HAP-1 (cell line): ENCODE results near the gene RNH1.
"Not testable (repeated sequence)": the region's sequence is repeated elsewhere in the genome, so short reads cannot be mapped to it uniquely, and the experiment has no call there.

Source experiments
- DNase-seq, 2 experiments: peaks; one replicate each; pipeline ENCODE4 v3.0.0-alpha.2; 2016 to 2020; ENCODE audit warnings: low spot score in 2 of 2
- H3K27me3 ChIP-seq: fragments of 250-450 bp; sonication (Bioruptor Pico); 2 replicates; pipeline ENCODE4 v1.5.1; 2020; ENCODE audit warnings: low read depth, mild to moderate bottlenecking, moderate library complexity
- H3K36me3 ChIP-seq: fragments of 250-450 bp; sonication (Bioruptor Pico); replicated peaks from 2 replicates; pipeline ENCODE4 v1.5.1; 2020; ENCODE audit warnings: mild to moderate bottlenecking
- H3K4me1 ChIP-seq: fragments of 250-450 bp; sonication (Bioruptor Pico); 2 replicates; pipeline ENCODE4 v1.5.1; 2020; ENCODE audit warnings: mild to moderate bottlenecking
- H3K4me3 ChIP-seq: fragments of 250-450 bp; sonication (Bioruptor Pico); 2 replicates; pipeline ENCODE4 v1.5.1; 2020; ENCODE audit warnings: mild to moderate bottlenecking, moderate library complexity
- H3K9me3 ChIP-seq: fragments of 250-450 bp; sonication (Bioruptor Pico); 2 replicates; pipeline ENCODE4 v1.5.1; 2020; ENCODE audit warnings: mild to moderate bottlenecking, moderate library complexity
- in situ Hi-C: fragments of 300-500 bp; cut with MboI; formaldehyde crosslinking; loops from 3 replicates; pipeline ENCODE4 v1.14.3; 2020; ENCODE audit warnings: low sequenced_read_pairs, inconsistent platforms, mixed read lengths

RNH1 gene

DNA sequence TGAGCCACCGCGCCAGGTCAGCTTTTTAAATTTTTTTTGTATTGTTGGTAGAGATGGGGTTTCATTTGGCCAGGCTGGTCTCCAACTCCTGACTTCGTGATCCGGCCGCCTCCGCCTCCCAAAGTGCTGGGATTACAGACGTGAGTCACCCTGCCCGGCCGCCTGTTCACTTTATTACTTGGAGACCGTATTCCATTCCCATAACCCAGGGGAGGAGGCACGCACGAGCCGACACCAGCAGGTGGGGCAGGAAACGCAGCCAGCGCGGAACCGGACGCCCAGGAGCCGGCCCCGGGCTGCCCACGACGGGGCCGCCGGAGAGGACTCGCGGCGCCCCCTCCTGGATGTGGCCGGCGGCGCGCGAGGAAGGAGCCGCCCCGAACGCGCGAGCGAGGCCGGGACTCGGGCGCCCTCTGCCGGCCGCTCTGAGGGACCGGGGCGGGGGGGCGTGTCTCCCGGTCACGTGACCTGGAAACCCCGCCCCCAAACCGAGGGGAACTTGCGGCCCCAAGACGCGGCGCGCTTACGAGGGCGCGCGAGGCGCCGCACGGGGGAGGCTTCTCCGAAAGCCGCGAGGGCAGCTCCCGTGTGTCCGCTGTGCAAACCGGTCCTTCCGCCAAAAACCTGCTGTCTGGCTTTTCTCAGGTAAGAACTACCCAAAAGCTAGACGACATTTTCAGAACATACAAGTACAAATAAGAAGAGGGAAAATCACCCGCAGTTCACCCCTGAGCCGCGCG, 11.6 kb upstream of the RNH1 start:
- Histone ChIP-seq H3K36me3 (no peaks in the 10 kb centered on the region; the same call in 1 of the 2 replicates), H3K27me3 (no peaks in the 10 kb centered on the region), H3K9me3 (peaks cover 7% of the 10 kb centered on the region), H3K4me3 (no peak overlapping the region), H3K4me1 (peaks cover 5% of the 10 kb centered on the region; the same call in 1 of the 2 replicates)
- in situ Hi-C loops: no loop called here
- peak; percentile 51 to 84 for DNase-seq

DNA sequence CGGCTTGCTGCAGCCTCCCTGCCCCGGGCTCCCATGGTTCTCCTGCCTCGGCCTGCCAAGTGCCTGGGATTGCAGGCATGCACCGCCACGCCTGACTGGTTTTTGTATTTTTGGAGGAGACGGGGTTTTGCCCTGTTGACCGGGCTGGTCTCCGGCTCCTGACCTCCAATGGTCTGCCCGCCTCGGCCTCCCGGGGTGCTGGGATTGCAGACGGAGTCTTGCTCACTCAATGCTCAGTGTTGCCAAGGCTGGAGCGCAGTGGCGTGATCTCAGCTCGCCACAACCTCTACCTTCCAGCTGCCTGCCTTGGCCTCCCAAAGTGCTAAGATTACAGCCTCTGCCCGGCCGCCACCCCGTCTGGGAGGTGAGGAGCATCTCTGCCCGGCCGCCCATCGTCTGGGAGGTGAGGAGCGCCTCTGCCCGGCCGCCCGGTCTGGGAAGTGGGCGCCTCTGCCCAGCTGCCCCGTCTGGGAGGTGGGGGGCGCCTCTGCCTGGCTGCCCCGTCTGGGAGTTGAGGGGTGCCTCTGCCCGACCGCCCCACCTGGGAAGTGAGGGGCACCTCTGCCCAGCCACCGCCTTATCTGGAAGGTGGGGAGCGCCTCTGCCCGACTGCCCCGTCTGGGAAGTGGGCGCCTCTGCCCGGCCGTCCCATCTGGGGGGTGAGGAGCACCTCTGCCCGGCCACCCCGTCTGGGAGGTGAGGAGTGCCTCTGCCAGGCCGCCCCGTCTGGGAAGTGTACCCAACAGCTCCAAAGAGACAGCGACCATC, 10.1 kb upstream of the RNH1 start:
- DNase-seq, H3K9me3 ChIP-seq, H3K4me3 ChIP-seq, H3K27me3 ChIP-seq, H3K4me1 ChIP-seq, in situ Hi-C loops, H3K36me3 ChIP-seq: not testable (repeated sequence)

DNA sequence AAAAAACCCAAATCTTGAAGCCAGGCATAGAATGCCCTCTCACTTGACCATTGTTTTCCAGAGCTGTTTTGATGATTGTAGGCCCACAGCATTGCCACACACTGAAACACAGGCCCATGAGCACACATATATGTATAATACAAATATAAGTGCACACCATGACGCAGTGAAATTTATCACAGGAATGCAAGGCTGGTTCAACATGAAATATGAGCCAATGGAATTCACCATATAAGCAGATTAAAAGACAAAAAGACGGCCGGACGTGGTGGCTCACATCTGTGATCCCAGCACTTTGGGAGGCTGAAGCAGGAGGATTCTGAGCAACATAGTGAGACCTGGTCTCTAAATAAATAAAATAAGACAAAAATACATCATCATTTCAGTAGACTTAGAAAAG, 9.4 kb upstream of the RNH1 start:
- peaks cover 7% of the 10 kb centered on the region for H3K9me3 ChIP-seq
- in situ Hi-C loops: no loop called here

DNA sequence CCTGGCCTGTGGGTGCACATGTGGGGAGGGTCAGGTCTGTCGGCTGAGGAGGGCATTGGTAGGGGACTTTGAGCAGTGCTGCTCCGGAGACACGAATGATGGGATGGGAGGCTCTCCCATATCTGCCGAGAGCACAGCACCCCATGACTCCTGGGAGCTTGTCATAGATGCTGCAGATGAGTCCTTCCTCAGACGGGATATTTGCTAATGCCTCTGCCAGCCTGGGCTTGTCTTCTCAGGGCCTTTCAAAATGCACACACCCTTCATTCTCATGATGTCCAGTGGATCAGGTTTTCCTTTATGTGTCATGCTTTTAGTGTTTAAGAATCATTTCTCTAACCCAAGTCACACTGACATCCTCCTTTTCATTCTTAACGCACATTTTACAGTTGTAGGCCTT, 8.1 kb upstream of the RNH1 start:
- Histone ChIP-seq H3K9me3 (peaks cover 7% of the 10 kb centered on the region), H3K4me1 (peaks cover 5% of the 10 kb centered on the region; the same call in 1 of the 2 replicates), H3K4me3 (no peak overlapping the region), H3K27me3 (no peaks in the 10 kb centered on the region), H3K36me3 (no peaks in the 10 kb centered on the region; the same call in 1 of the 2 replicates)
- in situ Hi-C loops: no loop called here
- DNase-seq: no peak

More for the DNA sequence above, 9.4 kb upstream of the RNH1 start:
- no peak for DNase-seq
- Histone ChIP-seq H3K4me1 (peaks cover 5% of the 10 kb centered on the region; the same call in 1 of the 2 replicates), H3K36me3 (no peaks in the 10 kb centered on the region; the same call in 1 of the 2 replicates), H3K4me3 (no peak overlapping the region), H3K27me3 (no peaks in the 10 kb centered on the region)

DNA sequence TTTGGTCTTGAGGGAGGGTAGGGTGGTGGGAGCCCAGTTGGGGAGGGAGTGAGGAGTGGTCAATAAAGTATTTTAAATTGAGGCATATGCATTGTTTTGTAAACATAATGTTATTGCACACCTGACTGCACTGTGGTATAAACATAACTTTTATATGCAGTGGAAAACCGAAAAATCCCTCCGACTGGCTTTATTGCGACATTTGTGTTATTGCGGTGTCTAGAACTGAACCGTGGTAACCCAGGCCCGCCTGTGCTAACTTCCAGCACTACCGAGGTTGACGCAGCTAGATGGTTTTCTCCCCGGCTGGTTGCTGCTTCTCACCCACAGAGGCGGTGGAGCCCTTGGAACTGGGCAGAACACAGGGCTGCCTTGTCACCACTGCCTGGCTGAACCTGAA, 7.6 kb upstream of the RNH1 start:
- Histone ChIP-seq H3K4me1 (peaks cover 5% of the 10 kb centered on the region; the same call in 1 of the 2 replicates), H3K9me3 (peaks cover 7% of the 10 kb centered on the region), H3K27me3 (no peaks in the 10 kb centered on the region), H3K36me3 (no peaks in the 10 kb centered on the region; the same call in 1 of the 2 replicates), H3K4me3 (no peak overlapping the region)
- in situ Hi-C loops: no loop called here
- no peak for DNase-seq

DNA sequence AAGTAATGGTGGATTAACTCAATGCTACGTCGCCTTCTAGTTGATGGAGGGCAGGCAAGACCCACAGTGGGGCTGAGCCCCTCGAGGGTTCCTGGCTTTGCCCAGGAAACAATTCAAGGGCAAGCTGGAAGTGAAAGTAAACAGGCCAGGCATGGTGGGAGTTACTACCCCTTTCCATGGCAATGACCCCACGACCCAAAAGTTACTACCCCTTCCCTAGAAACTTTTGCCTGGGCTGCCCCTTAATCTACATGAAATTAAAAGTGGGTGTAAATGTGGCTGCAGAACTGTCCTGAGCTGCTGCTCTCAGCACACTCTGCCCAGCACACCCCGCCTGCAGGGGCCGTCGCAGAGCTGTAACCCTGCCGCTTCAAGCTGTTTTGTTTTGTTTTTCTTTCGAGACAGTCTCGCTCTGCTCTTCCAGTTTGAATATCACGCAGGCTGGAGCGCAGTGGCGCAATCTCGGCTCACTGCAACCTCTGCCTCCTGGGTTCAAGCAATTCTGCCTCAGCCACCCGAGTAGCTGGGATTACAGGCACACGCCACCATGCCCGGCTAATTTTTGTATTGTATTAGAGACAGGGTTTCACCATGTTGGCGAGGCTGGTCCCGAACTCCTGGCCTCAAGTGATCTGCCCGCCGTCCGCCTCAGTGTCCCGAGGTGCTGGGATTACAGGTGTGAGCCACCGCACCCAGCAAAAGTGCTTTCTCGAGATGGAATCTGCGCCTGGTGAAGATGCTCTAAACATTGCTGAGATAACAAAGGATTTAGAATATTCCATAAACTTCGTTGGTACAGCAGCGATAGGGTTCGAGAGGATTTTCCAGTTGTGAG, 5.9 kb upstream of the RNH1 start:
- Histone ChIP-seq H3K4me1 (no peaks in the 10 kb centered on the region), H3K9me3 (peaks cover 7% of the 10 kb centered on the region), H3K4me3 (no peak overlapping the region), H3K27me3 (no peaks in the 10 kb centered on the region), H3K36me3 (peaks cover 8% of the 10 kb centered on the region)
- DNase-seq: no peak
- in situ Hi-C loops: no loop called here

DNA sequence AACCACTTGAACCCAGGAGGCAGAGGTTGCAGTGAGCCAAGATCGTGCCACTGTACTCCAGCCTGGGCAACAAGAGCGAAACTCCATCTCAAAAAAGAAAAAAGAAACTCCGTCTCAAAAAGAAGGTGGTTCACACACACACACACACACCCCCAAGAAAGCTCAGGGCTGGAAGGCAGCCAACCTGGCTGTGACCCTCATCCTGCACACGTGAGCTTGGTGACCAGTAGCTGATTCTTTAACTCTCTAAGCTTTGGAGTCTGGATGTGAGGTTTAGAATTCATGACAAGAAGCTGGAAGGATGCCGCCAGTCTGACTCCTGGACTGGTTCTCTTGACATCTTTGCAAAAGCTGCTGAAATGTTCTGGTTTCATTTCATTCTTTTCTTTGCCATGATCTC, 1.9 kb upstream of the RNH1 start:
- Histone ChIP-seq H3K27me3 (no peaks in the 10 kb centered on the region), H3K4me1 (no peaks in the 10 kb centered on the region; the same call in 1 of the 2 replicates), H3K9me3 (no peaks in the 10 kb centered on the region), H3K36me3 (peaks cover 8% of the 10 kb centered on the region), H3K4me3 (no peak overlapping the region)
- DNase-seq: no peak
- in situ Hi-C loops: no loop called here

DNA sequence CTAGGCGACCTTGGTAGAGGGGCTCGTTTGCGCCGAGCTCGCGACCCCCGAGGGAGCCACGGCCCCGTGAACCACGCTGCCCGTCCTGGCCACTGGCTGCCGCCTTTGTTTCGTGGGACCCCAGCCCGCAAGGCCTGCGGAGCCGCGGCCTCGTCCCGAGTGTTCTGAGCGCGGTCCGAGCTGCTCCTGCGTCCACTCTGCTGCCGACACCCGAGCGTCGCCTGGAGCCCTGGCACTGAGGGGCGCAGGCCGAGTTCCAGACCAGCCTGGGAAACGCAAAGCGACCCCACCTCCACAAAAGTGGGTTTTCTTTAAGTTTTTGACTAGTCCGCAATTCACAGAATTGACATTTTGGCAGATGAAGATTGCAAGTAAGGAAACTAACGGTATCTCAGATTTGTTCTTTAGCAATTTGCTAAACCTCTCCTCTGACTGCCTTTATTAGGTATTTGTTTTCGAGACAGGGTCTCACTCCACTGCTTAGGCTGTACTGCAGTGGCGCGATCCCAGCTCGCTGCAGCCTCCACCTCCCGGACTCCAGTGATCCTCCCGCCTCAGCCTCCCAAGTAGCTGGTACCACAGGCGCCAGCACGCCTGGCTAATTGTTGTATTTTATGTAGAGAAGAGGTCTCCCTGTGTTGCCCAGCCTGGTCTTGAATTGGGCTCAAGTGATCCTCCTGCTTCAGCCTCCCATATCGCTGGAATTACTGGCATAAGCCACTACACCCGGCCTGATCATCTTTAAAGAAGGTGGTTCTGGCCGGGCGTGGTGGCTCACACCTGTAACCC, 879 bp upstream of the RNH1 start:
- in situ Hi-C loops: no loop called here
- H3K4me3 ChIP-seq: peak overlapping the region; percentile 82
- no peaks in the 10 kb centered on the region; the same call in 1 of the 2 replicates for H3K4me1 ChIP-seq
- no peaks in the 10 kb centered on the region for H3K9me3 ChIP-seq
- DNase-seq: peak in 1 of 2 experiments; percentile 9
- H3K36me3 ChIP-seq: peaks cover 8% of the 10 kb centered on the region
- H3K27me3 ChIP-seq: no peaks in the 10 kb centered on the region

DNA sequence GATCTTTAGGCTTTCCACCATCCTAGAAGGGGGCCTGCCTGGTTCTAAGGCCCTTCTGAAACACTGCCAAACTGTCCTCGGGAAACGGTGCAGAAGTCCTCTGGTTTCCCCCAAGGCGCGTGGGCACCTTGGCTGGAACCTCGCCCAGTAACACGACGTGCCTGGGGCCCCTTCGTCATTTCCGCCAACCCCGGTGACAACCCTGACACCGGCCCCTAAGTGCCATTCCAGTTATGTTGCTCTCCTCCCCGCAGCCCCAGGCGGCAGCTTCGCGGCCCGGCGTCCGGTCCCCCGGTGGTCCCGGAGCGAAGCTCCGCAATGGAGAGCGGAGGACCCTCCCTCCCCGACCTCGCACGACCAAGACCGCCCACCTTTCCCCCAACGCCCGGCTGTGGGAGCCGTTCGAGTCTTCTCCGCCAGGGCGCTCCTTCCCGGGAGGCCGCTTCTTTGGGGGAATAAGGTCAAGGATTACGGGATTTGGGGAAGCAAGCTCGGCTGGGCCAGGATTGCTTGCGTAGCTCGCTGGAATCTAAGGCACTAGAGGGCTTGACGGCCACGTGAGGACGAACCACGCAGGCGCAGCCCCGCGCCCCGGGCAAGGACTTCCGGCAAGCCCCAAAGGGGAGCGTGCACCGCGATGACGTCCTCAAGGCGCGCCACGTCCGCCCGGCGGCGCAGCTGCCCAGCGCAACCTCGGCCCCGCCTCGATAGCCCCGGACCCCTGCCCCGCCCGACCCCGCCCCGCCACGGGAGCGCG, 626 bp downstream of the RNH1 start:
- Histone ChIP-seq H3K36me3 (peaks cover 15% of the 10 kb centered on the region), H3K4me1 (no peaks in the 10 kb centered on the region; the same call in 1 of the 2 replicates), H3K9me3 (no peaks in the 10 kb centered on the region)

DNA sequence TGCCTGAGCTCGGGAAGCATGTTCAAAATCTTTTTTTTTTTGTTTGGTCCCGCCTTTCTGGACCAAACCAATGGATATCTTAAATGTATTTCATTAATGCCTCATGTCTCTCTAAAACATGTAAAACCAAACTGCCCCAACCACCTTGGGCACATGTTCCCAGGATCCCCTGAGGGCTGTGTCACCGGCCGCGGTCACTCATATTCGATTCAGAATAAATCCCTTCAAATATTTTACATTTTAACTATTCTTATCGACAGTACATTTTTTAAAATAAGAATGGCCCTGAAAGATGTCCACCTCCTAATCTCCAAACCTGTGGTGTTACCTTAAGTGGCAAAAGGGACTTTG, 2.1 kb downstream of the RNH1 start:
- Histone ChIP-seq H3K27me3 (no peaks in the 10 kb centered on the region), H3K9me3 (no peaks in the 10 kb centered on the region), H3K36me3 (peaks cover 30% of the 10 kb centered on the region), H3K4me3 (no peak overlapping the region), H3K4me1 (no peaks in the 10 kb centered on the region; the same call in 1 of the 2 replicates)
- DNase-seq: no peak
- in situ Hi-C loops: no loop called here

More for the DNA sequence above, 626 bp downstream of the RNH1 start:
- peak; percentile 92 to 98 for DNase-seq
- in situ Hi-C loops: no loop called here
- H3K27me3 ChIP-seq: no peaks in the 10 kb centered on the region
- peak overlapping the region; percentile 82 for H3K4me3 ChIP-seq

DNA sequence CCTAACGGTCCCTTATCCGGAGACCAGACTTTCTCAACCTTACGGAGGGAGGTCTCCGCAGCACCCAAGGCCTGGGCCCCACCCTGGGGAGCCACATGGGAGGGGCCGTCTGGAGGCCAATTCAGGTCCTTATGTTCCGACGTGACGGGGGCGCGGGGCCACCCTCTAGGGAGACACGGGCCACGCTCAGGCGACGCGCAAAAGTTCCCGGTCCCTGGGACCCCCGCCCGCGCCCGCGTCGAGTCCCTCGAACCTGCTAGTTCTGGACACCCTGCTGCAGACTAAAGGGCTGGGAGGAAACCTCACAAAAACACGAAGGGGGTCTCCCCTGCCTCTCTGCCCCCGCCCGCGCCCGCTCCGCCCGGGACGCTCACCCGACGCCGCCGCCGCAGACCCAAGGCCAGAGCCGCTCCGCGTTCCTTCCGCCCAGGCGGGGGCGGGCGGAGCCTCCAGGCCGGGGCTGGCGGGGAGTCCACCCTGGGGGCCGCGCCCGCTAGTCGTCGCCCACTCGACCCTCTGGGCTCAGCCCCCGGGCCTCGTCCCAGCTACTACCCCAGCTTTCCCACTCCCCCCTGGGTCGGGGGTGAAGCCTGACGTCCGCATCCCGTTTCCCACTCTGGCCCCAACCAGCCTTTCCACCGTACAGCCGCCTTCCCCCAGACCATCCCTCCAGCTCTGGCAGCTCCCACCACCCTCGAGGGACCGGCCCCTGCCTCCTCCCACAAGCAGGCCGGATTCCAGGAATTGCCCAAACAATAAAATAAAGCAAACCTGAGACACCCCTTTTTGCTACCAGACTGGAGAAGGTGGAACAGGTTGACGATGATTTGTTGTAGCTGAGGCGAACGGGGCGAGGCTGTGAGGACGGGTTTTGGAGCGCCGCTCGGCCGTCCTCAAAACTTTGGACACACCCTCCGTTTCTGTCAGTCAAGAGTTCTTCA, 2.7 kb downstream of the RNH1 start:
- in situ Hi-C loops: no loop called here
- no peaks in the 10 kb centered on the region for H3K27me3 ChIP-seq
- DNase-seq: no peak
- no peaks in the 10 kb centered on the region; the same call in 1 of the 2 replicates for H3K4me1 ChIP-seq
- H3K9me3 ChIP-seq: no peaks in the 10 kb centered on the region
- H3K4me3 ChIP-seq: no peak overlapping the region
- peaks cover 36% of the 10 kb centered on the region for H3K36me3 ChIP-seq
